ENCODE measurements around the gene AFAP1L1.

AFAP1L1 gene

DNA sequence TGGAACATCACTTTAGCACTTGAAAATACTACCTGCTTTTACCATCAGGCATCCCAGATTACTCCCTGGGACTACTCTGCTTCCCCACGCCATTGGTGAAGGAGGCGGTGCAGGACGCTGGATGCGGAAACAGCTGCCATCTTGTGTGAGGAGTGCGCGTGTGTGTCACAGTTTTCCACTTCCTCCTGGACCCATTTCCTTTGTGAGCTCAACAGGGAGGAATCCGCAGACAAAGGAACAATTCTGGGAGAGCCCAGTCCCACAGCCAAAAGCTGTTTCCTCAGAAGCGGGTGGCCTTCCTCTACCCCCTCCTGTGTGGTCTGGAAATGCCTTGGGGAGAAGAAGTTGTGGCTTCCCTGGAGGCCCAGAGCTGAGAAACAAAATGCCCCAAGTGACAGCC lies 16.8 kb downstream of the AFAP1L1 start:
- no peak for FAIRE-seq

DNA sequence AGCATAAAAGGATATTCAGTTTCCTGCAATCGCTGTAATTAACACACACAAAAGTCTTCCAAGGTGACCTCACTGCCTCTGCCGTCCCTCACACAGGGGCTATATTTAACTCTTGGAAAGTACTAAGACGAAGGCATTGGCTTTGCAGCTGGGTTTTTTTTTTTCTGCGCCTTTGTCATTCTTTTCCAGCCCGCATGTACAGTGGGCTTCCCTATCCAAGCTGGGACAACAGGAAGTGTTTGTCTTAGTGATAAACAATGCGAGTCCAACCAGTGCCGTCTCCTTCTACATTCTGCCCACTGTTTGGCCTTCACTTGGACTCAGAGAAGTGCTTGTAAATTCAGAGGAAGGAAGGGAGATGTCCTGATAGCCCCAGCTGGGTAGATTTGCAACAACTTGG lies 17.6 kb downstream of the AFAP1L1 start:
- FAIRE-seq, result no peak

DNA sequence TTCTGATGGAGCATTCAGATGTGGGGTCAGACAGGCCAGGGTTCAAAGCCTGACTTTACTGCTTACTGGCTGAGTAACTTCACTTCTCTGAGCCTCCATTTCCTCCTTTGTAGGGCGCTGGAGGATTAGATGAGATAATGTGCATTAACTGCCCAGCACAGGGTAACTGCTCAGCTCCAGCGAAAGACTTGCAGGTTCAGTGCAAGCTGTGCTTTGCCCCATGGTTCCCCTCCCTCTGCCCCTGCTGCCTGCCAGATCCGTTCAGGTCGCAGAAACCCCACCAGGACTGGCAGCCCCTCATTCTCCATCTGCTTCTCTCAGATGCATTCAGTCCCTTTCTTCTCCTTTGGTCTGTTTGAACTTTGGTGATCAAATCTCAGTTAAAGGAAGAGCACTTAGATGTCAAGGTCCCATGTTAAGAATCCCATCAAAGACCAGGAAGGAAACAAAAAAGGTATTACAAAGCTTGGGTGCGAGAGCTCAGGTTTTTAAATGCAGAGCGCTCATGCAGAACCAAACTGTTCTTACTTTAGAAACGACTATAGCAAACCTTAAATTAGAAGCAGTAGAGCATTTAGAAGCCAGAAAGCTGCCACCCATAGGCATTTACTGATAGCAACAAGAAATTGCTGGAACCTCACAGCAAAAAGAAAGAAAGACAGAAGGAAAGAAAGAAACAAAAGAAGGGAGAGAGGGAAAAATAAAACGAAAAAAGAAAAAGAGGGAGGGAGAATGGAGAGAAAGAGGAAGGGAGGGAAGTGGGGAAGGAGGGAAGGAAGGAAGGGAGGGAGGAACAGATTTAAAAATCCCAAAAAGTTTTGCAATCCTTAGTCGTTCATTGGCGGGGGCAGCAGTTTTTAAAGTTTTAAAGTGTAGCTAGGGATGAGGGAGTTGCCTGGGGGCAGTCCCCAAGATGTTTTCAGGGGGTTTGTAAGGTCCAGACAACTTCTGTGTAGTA lies 23.5 kb downstream of the AFAP1L1 start:
- no peak for FAIRE-seq

DNA sequence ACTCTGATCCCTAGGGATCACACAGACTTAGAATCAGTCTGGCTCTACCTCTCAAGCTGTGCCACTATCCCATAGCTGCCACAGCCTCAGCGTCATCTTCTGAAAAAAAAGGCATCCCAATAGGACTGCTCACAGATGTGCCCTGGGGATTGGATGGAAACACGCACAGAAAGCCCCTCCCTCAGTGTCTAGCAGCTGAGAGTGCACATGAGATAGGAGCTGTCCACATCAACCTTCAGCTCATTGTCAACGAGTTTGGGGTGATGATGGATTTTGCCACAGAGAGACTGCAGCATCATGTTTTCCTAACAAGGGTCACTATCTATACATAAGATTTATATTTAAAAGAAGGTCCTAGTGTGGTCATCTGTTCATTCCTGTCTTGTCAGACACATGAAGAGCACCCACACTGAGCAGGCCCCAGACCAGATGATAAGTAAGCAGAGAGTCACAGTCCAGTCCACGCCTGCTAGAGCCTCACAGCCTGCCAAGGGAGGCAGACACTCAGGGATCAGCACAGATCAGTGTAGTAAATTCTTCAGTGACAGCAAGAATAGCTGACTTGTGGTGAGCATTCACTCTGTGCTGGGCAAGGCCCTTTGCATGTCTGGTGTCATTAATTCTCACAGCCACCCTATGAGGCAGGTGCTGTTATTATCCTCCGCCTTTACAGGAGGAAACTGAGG lies 25.8 kb downstream of the AFAP1L1 start:
- FAIRE-seq, result no peak

DNA sequence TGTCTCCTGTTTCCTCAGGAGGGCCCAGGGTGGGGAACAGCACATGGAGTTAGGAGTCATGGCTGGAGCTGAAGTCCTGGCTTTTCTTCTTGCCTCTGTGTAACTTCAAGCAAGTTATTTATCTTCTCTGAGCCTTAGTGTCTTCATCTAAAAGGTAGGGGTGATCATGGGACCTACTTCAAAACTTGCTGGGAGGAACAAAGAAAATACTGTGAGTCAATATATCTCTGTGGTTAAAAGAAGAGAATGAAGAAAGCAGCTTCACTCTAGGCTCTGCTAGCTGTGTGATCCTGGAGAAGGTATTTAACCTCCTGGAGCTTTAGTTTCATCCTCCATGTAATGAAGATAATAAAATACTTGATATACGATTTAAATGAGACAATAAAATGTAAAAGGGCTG lies 26.5 kb downstream of the AFAP1L1 start:
- FAIRE-seq, result no peak

DNA sequence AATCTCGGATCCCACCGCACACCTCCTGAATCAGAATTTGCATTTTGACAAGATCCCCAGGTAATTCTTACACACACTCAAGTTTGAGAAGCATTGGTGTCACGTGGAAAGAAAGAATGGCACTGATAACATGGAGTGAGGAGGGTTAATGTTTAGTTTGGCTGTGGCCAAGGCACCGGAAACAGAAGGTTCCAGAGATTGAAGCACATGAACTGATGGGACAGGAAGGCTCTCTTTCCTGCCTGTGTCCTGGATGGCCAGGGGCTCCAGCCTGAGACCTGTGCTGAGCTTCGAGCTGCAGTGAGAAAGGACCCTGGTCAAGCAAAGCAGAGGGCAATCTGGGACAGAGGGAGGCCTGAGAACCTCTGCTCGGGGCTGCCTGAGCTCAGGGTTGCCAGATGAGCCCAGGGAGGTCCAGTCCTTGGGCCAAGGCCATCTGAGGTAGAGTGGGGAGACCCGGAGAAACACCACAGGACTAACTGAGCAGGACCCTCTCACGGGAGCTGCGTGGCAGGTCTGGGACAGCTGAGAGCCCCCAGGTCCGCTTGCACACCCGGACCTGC lies 27.3 kb downstream of the AFAP1L1 start:
- no peak for FAIRE-seq

DNA sequence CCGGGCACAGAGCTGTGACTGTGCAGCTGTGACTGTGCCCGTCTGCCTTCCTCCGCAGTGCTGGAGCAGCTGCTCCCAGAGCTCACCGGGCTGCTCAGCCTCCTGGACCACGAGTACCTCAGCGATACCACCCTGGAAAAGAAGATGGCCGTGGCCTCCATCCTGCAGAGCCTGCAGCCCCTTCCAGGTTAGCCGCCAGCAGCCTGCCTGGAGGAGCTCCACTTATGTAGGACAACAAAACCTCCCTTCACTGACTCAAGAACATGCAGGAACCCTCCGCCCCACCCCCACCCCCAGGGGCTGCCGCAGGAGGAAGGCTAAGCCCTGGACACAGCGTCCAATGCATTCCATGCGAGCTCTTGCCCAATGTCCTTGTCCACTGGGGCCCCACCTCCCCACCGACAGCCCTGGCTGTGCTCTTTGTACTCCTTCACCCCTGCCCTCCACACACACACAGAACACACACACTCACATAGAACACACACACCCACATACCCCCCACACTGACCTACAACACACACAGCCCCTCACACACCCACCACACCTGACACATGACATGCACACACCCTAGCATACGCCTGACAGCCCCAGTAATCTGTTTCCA lies 27.9 kb downstream of the AFAP1L1 start:
- FAIRE-seq, result no peak

DNA sequence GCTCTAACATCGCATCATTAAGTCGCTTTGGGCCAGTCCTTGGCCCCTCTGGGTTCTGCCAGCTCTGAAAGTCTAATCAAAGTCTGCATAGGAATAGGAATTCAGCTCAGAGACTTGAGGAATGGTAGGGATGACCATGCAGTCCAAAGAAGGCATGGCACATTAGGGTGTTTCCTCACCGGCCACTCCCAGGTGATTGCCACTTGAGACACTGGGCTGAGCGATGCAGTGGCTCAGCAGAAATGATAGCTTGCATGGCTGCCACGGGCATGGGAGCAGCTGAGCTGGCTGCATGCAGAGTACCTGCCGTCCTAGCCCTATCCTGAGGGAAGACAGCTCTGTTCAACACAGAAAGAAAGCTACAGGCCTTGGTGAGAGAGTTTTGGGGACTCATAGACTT lies 28.8 kb downstream of the AFAP1L1 start:
- FAIRE-seq, result no peak

DNA sequence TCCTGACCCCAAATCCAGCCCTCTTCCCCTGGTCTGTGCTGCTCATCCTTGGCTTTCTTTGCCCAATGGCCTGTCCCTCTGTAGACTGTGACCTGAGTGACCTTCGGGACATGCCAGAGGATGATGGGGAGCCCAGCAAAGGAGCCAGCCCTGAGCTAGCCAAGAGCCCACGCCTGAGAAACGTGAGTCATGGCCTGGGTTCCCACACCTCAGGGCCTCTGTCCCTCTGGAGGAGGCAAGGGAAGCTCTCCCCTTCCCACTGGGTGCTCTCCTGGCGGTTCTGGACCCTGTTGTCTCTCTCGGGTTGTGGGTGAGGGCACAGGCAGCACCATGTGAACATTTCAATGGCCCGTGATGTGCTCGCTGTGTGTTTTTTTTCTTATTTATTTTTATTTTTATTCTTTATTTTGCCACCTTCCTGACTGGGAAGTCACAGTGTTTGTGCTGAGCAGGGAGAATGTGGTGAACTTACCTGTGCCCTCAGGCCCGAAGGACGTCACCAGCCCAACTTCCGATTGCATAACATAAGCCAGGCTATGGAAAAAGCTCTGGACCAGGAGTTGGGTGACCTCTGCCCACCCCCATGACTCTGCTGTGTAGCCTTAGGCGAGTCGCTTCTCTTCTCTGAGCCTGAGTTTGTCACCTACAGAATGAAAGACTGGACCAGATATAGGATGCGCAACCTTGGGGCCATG lies 29.5 kb downstream of the AFAP1L1 start:
- no peak for FAIRE-seq

DNA sequence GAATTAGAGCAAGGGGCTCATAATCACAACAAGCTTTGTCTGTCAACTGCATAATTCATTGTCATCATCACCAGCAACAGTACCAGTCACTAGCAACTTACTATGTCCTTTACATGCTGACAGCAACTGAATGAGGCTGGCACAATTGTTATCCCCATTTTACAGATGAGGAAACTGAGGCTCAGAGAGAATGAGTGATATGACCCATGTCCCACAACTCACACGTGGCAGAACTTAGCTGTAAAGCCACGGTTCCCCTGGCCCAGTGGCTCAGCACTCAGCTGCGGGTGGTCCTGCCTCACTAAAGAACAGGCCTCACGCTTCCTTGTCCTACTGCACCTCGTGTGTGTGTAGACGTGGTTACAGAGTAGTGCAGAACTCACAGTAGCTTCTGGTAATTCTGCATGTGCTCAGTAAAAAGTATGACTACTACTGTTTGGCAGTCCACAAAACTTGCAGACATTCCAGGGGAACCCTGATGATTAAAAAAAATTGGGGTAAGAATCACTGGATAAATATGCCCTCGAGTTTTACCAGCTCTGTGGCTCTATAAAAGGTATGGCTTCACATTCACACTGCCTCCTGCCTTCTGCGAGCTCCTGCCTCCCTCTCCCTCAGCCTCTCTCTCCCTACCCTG lies 30.2 kb downstream of the AFAP1L1 start:
- no peak for FAIRE-seq

DNA sequence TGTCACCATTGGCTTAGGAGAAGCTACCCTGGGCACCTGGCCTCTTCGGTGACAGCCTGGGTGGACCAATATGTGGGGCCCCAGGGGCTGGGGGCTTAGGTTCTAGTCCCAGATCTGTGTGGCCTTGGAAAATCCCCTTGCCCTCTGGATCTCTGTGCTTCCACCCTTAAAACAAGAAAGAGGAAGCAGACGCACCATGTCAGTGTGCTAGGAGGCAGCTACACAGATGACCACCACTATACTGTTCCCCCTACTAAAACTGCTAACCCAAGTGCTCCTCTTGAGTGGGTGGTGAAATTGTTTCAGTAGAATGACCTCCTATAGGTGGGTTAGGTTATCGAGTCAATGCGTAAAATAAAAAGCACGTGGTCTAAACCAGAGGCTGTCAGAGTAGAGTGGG lies 31.0 kb downstream of the AFAP1L1 start:
- no peak for FAIRE-seq

DNA sequence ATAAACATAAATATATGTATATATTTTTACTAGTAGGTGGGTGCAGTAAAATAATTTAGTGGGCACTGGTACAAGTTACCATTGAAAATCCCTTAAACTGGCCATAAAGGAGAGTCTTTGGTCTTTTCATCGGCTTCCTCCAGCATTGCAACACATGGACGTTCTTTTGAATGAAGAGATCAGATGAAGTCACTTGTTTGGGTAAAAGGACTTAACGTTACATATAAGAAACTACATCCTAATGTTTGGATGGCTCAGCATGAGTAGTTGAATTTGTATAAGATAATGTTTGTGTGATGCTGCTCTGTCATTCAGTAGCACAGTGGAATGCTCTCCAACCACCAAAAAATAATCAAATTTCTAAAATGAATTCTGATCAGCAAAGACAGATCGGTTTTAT lies 31.6 kb downstream of the AFAP1L1 start:
- FAIRE-seq, result no peak

DNA sequence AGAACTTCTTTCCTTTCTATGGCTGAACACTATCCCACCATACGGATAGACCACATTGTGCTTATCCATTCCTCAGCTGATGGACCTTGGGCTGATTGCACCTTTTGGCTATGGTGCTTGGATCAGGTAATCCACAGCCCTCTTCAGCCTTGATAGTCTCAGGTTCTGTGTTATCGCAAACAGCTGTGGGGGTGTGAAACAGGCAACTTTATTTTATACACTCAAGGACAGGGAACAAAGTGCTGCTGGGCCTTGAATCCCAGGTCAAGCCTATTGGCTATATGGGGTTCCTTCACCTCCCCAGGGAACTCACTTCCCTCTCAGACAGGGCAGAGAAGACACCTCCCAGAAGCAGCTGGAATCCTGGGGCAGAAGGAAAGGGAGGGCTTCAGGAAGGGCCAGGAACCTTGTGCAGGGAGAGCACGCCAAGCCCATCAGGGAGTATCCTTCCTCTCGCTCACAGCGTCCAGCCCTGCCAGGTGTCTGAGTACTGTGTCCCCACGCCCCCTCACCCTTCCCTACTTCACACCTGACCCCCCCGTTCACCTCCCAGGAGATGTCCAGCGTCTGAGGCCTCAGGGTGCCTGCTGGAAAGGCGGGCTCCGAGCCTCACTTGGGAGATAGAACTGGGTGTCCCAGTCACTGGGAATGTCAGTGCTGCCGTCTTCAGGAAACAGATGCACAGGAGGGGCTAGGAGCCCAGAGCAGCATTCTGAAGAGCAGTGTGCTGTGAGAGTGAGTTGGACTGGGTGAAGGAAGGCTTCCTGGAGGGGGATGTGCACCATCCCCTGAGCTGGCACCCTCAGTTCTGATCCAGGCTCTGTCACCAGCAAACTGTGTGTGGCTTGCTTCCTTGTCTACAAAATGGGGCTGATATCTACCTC lies 32.8 kb downstream of the AFAP1L1 start:
- FAIRE-seq, result no peak

DNA sequence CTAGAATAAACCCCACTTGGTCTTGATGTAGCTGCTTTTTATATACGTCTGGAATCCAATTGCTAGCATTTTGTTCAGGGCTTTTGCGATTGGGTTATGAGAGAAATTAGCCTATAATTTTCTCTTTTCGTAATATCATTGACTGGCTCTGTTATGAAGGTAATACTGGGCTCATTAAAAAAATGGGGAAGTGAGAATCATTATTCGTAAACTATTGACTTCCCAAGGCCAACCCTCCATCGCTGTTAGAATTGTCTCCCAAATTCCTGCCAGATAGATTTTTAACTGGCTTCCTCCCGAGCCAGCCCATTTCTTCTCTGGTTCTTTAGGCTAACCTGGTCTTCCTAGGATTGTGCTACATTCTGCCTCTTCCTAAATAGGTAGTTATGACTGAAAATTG lies 37.7 kb downstream of the AFAP1L1 start:
- FAIRE-seq, result no peak

DNA sequence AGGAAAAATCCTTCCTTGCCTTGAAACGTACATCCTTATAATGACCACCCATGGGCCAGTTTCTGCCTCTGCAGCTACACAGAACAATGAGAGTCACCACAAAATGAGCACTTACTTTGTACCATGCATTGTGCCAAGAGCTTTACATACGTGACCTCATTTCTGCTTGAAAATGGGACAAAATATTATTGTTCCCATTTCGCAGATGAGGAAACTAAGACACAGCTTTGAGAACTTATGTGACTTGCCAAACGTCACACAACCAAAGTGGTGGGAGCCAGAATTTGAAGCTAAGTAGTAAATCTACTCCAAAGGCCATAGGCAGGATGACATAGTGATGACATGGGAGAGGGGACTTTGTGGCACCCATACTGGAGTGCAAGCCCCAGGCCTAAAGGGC lies 38.8 kb downstream of the AFAP1L1 start:
- FAIRE-seq, result no peak

DNA sequence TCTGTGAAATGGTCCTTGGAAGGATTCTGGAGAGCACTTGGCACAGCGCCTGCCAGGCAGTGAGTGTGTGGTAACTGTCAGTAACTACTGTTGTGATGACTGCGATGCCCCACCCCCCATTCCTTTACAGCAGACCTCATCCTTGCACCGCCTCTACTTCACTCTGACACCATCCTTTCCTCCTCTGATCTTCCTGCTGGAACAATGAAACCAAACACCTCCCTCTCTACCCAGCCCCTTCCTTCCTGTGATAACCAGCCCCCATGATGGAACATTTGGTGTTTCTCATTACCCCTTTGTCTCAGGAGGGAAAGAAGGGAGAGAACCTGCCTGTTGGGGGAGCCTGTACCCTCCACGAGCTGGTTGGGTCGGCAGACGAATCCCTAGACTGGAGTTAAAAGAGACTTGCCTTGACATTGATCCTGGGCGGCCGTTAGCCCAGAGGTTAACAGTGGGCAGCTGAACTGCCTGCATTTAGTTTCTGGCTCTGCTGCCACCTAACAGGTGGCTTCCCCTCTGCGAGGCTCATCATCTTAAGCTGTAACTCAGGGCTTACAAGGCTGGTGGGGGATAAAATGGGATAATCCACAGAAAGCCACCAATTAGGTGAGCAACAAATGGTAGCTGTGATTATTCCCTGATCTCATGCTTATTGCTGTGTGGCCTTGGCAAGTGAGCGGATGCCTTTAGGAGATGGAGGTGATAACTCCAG lies 39.4 kb downstream of the AFAP1L1 start:
- no peak for FAIRE-seq

DNA sequence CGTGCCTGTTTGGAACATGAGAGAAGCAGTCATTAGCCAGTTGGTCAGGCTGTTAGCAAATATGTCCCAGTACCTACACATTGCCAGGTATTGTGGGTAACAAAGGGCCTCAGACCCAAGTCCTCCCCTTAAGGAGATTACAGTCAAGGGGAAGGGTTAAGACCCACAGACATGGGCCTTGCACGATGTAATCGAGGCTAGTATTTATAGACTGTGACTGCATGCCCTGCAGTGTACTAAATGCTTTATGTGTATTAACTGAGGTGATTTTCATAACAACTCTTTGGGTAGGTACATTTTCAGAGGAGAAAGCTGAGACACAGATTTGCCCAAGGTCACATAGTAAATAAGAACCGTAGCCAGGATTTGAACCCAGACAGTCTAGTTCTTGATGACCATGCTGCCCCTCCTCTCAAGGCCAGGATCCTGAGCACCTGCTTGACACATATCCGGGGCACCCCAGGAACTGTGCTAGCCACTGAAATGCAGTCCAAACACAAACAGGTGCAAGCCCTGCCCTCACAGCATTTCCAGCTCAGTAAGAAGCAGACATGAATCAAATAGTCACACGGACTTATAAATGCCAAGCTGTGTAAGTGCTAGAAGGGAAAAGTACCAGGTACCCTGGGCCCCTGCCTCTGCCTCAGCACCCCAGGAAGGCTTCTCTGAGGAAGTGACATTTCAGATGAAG lies 41.6 kb downstream of the AFAP1L1 start:
- no peak for FAIRE-seq

DNA sequence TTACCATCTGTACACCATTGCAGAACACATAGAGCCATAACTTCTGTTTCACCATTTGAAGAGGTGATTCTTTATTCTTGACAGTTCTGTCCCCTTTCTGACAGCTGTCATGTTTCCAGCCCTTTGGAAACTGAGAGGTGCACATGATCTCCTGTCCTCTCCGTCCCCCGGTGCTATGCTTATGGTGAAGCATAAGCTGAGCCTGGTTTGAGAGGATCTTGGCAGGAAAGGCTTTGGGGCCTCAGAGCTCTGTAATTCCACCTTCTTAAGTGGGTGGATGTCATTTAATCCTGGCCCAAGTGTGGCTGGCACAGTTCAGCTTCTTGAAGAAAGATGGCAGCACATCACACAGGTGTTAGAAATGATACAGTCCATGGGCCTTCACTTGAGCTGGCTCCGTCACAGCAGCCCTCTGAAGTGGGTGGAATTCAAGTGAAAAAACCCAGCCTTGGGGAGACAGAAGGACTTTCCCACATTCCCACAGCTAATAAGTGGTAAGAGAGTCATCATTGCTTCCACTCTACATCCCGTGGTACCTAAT lies 43.0 kb downstream of the AFAP1L1 start:
- FAIRE-seq, result no peak

DNA sequence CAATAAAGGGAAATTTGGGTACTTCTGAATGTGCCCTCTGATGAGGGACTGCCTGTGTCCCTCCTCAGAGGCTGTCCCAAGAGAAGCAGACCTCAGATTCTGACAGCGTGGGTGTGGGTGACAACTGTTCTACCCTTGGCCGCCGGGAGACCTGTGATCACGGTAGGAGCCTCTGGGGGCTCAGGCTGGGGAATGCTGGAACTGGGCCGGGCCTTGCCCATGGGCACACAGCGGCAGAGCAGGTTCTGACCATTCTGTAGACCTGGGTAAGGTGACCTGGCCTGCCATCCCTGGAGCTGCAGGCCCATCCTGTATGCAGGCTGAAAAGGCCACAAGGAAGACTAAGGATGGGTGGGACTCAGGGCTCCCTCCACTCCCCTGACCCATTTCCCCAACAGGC lies 44.1 kb downstream of the AFAP1L1 start:
- FAIRE-seq, result no peak

Data from endometrium (tissue), 2 donors.